ENCODE data around the gene PELI2. TPM values are rescaled to one million over a fixed set of nuclear protein-coding genes. Genes with fewer than 3 reads are reported as not detected.

Gene PELI2
- total RNA-seq, 1 donor from 2014 or later = 16.2 TPM

DNA sequence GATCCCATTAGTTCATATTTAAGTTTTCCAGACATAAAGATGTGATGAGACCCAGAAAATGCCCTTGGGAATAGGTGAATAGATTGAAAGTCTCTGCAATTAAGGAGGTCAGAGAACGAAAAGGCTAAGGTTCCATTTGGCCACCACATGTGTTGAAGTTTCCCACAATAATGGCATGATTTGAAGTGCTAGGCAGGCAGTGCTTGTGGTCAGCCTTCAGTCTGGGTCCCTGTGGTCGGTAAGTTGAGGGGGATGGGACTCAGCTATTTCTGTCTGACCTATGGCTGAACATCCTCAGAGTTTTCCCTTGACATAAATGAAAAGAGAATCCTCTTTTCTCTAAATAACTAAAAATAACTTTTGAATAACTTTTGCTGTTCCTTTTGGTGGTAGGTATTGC is 92.4 kb downstream of the PELI2 start:
- TF ChIP-seq, protein P1, sequence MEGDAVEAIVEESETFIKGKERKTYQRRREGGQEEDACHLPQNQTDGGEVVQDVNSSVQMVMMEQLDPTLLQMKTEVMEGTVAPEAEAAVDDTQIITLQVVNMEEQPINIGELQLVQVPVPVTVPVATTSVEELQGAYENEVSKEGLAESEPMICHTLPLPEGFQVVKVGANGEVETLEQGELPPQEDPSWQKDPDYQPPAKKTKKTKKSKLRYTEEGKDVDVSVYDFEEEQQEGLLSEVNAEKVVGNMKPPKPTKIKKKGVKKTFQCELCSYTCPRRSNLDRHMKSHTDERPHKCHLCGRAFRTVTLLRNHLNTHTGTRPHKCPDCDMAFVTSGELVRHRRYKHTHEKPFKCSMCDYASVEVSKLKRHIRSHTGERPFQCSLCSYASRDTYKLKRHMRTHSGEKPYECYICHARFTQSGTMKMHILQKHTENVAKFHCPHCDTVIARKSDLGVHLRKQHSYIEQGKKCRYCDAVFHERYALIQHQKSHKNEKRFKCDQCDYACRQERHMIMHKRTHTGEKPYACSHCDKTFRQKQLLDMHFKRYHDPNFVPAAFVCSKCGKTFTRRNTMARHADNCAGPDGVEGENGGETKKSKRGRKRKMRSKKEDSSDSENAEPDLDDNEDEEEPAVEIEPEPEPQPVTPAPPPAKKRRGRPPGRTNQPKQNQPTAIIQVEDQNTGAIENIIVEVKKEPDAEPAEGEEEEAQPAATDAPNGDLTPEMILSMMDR (conservative IDR thresholded peaks at IDR 0.05) = no peak
- Mint-ChIP-seq H3K36me3 (ENCODE audit: low read depth) (no peaks in the 10 kb centered on the region), H3K4me3 (no peak overlapping the region), H3K27me3 (ENCODE audit: low read depth) (no peaks in the 10 kb centered on the region), H3K27ac (ENCODE audit: unreplicated experiment) (no peak overlapping the region), H3K4me1 (peaks cover 50% of the 10 kb centered on the region), H3K9me3 (no peaks in the 10 kb centered on the region)
- DNase-seq (ENCODE audit: low read depth, low spot score) = no peak

DNA sequence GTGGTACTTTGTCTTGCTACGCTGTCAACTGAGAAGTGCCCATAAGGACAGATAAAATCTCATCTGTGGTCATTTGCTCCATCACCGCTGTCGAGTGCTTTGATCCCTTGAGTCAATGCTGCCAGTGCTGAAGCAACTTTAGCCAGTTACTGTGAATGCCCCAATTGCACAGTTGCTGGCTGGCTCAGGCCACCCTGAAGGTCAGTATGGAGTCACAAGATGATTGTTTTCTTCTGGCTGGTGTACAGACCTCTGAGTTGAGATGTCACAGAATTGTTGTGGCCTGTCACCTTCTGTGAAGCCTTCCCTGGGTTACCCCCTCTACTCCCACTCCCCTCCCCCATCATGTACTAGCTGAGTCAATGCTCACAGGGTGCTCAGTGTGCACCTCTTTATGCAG is 92.9 kb downstream of the PELI2 start:
- no peaks in the 10 kb centered on the region for H3K36me3 Mint-ChIP-seq (ENCODE audit: low read depth)
- no peak overlapping the region for H3K4me3 Mint-ChIP-seq
- peaks cover 52% of the 10 kb centered on the region for H3K4me1 Mint-ChIP-seq
- no peak for DNase-seq (ENCODE audit: low read depth, low spot score)
- H3K27me3 Mint-ChIP-seq (ENCODE audit: low read depth) = no peaks in the 10 kb centered on the region
- no peaks in the 10 kb centered on the region for H3K9me3 Mint-ChIP-seq
- TF ChIP-seq, protein P1 (conservative IDR thresholded peaks at IDR 0.05) = no peak
- H3K27ac Mint-ChIP-seq (ENCODE audit: unreplicated experiment) = no peak overlapping the region

DNA sequence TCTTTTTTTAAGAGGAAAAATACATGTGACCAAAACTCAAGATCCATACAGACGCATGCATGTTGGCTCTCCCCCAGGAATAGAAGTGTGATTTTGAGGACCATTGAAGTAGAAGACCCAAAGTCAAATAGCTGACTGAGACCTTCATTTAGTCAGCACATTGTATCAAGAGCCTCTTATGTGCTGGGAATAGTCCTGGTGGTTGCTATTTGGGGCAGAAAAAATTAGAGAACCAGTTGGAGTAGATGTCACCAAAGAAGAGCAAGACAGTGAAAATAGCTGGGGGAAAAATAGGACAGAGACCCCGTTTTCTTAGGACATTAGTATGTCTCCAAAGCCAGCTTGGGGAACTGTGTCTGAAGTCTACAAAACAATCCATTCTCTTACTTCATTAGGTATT is 93.6 kb downstream of the PELI2 start:
- DNase-seq (ENCODE audit: low read depth, low spot score) = no peak
- TF ChIP-seq, protein P1 (conservative IDR thresholded peaks at IDR 0.05) = no peak
- H3K9me3 Mint-ChIP-seq = no peaks in the 10 kb centered on the region
- no peak overlapping the region for H3K27ac Mint-ChIP-seq (ENCODE audit: unreplicated experiment)
- peaks cover 57% of the 10 kb centered on the region for H3K4me1 Mint-ChIP-seq
- no peaks in the 10 kb centered on the region for H3K36me3 Mint-ChIP-seq (ENCODE audit: low read depth)
- no peaks in the 10 kb centered on the region for H3K27me3 Mint-ChIP-seq (ENCODE audit: low read depth)
- H3K4me3 Mint-ChIP-seq = no peak overlapping the region

DNA sequence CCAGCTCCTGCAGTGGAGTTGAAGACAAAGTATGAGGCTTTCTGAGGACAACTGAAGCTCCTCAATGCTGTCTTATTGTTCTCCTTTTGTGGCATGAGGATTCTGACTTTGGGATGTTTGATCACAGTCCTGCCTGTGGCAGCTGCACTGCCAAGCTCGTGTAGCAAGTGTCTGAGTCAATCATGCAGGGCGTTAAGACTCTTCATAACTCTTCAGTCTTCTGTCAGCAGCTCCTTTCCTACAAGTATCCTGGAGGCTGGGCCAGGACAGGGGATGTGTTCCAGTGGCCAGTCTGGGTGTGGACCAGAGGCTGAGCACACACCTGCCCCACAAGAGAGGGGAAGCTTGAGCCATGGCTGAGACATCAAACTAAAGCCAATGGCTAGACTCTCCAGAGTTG is 94.3 kb downstream of the PELI2 start:
- Mint-ChIP-seq H3K27ac (ENCODE audit: unreplicated experiment) (no peak overlapping the region), H3K4me3 (no peak overlapping the region), H3K36me3 (ENCODE audit: low read depth) (no peaks in the 10 kb centered on the region), H3K9me3 (no peaks in the 10 kb centered on the region), H3K27me3 (ENCODE audit: low read depth) (no peaks in the 10 kb centered on the region), H3K4me1 (peaks cover 57% of the 10 kb centered on the region)
- DNase-seq (ENCODE audit: low read depth, low spot score) = no peak
- TF ChIP-seq, protein P1 (conservative IDR thresholded peaks at IDR 0.05) = no peak

DNA sequence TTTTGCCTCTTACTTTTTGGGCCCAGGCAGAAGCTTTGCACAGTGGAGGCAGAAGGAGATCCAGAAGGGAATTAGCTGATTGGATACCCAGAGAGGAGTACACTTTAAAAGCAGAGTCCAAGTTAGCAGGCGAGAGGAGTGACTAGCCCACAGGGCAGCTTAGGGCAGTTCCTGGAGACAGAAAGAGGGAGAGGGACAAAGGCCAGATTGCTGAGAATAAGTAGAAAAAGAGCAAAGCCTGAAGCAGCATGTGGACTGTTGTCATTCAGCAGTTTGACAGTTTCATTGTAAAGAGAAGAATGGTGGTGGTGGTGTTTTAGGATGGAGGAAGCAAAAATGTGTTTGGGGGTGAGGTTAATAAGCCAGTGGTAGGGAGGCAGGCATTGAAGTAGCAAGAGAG is 95.1 kb downstream of the PELI2 start:
- no peak overlapping the region for H3K27ac Mint-ChIP-seq (ENCODE audit: unreplicated experiment)
- no peak overlapping the region for H3K4me3 Mint-ChIP-seq
- DNase-seq (ENCODE audit: low read depth, low spot score) = no peak
- H3K9me3 Mint-ChIP-seq = no peaks in the 10 kb centered on the region
- H3K36me3 Mint-ChIP-seq (ENCODE audit: low read depth) = no peaks in the 10 kb centered on the region
- no peaks in the 10 kb centered on the region for H3K27me3 Mint-ChIP-seq (ENCODE audit: low read depth)
- peaks cover 57% of the 10 kb centered on the region for H3K4me1 Mint-ChIP-seq
- TF ChIP-seq, protein P1 (conservative IDR thresholded peaks at IDR 0.05) = no peak

GRCh38 chr14:56215180-56215579 is 97.0 kb downstream of the PELI2 start:
- Mint-ChIP-seq H3K4me1 (peaks cover 51% of the 10 kb centered on the region), H3K9me3 (no peaks in the 10 kb centered on the region), H3K36me3 (ENCODE audit: low read depth) (no peaks in the 10 kb centered on the region), H3K27ac (ENCODE audit: unreplicated experiment) (no peak overlapping the region), H3K4me3 (no peak overlapping the region), H3K27me3 (ENCODE audit: low read depth) (no peaks in the 10 kb centered on the region)
- DNase-seq (ENCODE audit: low read depth, low spot score) = no peak
- TF ChIP-seq, protein P1 (conservative IDR thresholded peaks at IDR 0.05) = no peak

All from neural crest cell (in vitro differentiated cells).